Measurements from ENCODE around the gene ANGEL2.
"Not testable (repeated sequence)": the region's sequence is repeated elsewhere in the genome, so short reads cannot be mapped to it uniquely, and the experiment has no call there.

ANGEL2 gene

GRCh38 chr1:213015099-213016050, at the start of gene ANGEL2:
ANGEL2 (minus strand) TSS chr1:213015867; CDS start chr1:213015671, 196 bp downstream.
- peak; percentile 90 for DNase-seq (ENCODE audit: low read depth)

GRCh38 chr1:213061263-213061662, 45.6 kb upstream of the ANGEL2 start:
- no peak for DNase-seq (ENCODE audit: low read depth)

GRCh38 chr1:213060836-213061235, 45.2 kb upstream of the ANGEL2 start:
- DNase-seq (ENCODE audit: low read depth): no peak

- DNase-seq (ENCODE audit: low read depth): no peak
Observed at GRCh38 chr1:213057264-213058059, 41.8 kb upstream of the ANGEL2 start.

- DNase-seq (ENCODE audit: low read depth): no peak
Observed at GRCh38 chr1:213055767-213056166, 40.1 kb upstream of the ANGEL2 start.

- DNase-seq (ENCODE audit: low read depth): no peak
Observed at GRCh38 chr1:213054733-213055591, 39.3 kb upstream of the ANGEL2 start.

GRCh38 chr1:213054142-213054541, 38.5 kb upstream of the ANGEL2 start:
- DNase-seq (ENCODE audit: low read depth): no peak

- no peak for DNase-seq (ENCODE audit: low read depth)
Observed at GRCh38 chr1:213053455-213053854, 37.8 kb upstream of the ANGEL2 start.

- DNase-seq (ENCODE audit: low read depth): no peak
Observed at GRCh38 chr1:213051881-213052202, 36.2 kb upstream of the ANGEL2 start.

- peak; percentile 79 for DNase-seq (ENCODE audit: low read depth)
Observed at GRCh38 chr1:213051127-213051880, 35.6 kb upstream of the ANGEL2 start, which contains the start of gene RPS6KC1. RPS6KC1 (plus strand) TSS chr1:213051241; CDS start chr1:213051405, 164 bp downstream.

GRCh38 chr1:213050745-213051126, 35.1 kb upstream of the ANGEL2 start:
- DNase-seq (ENCODE audit: low read depth): no peak

GRCh38 chr1:213049232-213049631, 33.6 kb upstream of the ANGEL2 start:
- DNase-seq (ENCODE audit: low read depth): no peak

- not testable (repeated sequence) for DNase-seq (ENCODE audit: low read depth)
Observed at GRCh38 chr1:213045321-213046226, 29.9 kb upstream of the ANGEL2 start.

- no peak for DNase-seq (ENCODE audit: low read depth)
Observed at GRCh38 chr1:213041443-213041842, 25.8 kb upstream of the ANGEL2 start.

- no peak for DNase-seq (ENCODE audit: low read depth)
Observed at GRCh38 chr1:213035573-213035972, 19.9 kb upstream of the ANGEL2 start.

GRCh38 chr1:213034713-213035112, 19.0 kb upstream of the ANGEL2 start:
- no peak for DNase-seq (ENCODE audit: low read depth)

- DNase-seq (ENCODE audit: low read depth): no peak
Observed at GRCh38 chr1:213032651-213033050, 17.0 kb upstream of the ANGEL2 start.

- not testable (repeated sequence) for DNase-seq (ENCODE audit: low read depth)
Observed at GRCh38 chr1:213027024-213027423, 11.4 kb upstream of the ANGEL2 start.

GRCh38 chr1:213020016-213020415, 4.3 kb upstream of the ANGEL2 start:
- no peak for DNase-seq (ENCODE audit: low read depth)

- DNase-seq (ENCODE audit: low read depth): no peak
Observed at GRCh38 chr1:213019450-213019849, 3.8 kb upstream of the ANGEL2 start.
